GM21526 (cell line): Measurements from ENCODE around the gene TMEM269.

Source experiments
- ATAC-seq: cut with Tn5 transposase; IDR thresholded peaks from one replicate; pipeline ENCODE4 v1.9.1; 2021; ENCODE audit warnings: moderate library complexity; ENCODE audit not compliant: unreplicated experiment, low FRiP score

Gene TMEM269

GRCh38 chr1:42817976-42818375, 33.2 kb downstream of the TMEM269 start:
- no peak for ATAC-seq

- no peak for ATAC-seq
Observed at GRCh38 chr1:42820813-42821212, 36.0 kb downstream of the TMEM269 start.

- no peak for ATAC-seq
Observed at GRCh38 chr1:42821690-42822089, 36.9 kb downstream of the TMEM269 start.

GRCh38 chr1:42822800-42823392, 38.1 kb downstream of the TMEM269 start:
- ATAC-seq: no peak

- ATAC-seq: no peak
Observed at GRCh38 chr1:42824481-42825035, 39.8 kb downstream of the TMEM269 start.

- ATAC-seq: no peak
Observed at GRCh38 chr1:42825036-42825851, 40.5 kb downstream of the TMEM269 start.

GRCh38 chr1:42830631-42831030, 45.8 kb downstream of the TMEM269 start:
- no peak for ATAC-seq

GRCh38 chr1:42831273-42831672, 46.5 kb downstream of the TMEM269 start:
- no peak for ATAC-seq

GRCh38 chr1:42832641-42833240, 48.0 kb downstream of the TMEM269 start:
- no peak for ATAC-seq

GRCh38 chr1:42833981-42834380, 49.2 kb downstream of the TMEM269 start:
- ATAC-seq: no peak

GRCh38 chr1:42834803-42835202, 50.0 kb downstream of the TMEM269 start:
- no peak for ATAC-seq

GRCh38 chr1:42835422-42835821, 50.6 kb downstream of the TMEM269 start:
- ATAC-seq: no peak

- no peak for ATAC-seq
Observed at GRCh38 chr1:42837709-42838108, 52.9 kb downstream of the TMEM269 start.

GRCh38 chr1:42838482-42839190, 53.8 kb downstream of the TMEM269 start:
- ATAC-seq: no peak

GRCh38 chr1:42841010-42841409, 56.2 kb downstream of the TMEM269 start:
- ATAC-seq: no peak

- ATAC-seq: no peak
Observed at GRCh38 chr1:42841440-42842147, 56.8 kb downstream of the TMEM269 start.

GRCh38 chr1:42844592-42845140, 59.9 kb downstream of the TMEM269 start:
- no peak for ATAC-seq

GRCh38 chr1:42845193-42845592, 60.4 kb downstream of the TMEM269 start:
- ATAC-seq: no peak

GRCh38 chr1:42845866-42846256, 61.1 kb downstream of the TMEM269 start:
- ATAC-seq: peak; percentile 18
